ENCODE measurements around the gene RGPD3. TPM values are rescaled to one million over a fixed set of nuclear protein-coding genes. Genes with fewer than 3 reads are reported as not detected.

The RGPD3 gene
- total RNA-seq, 1 donor from 2014 or later, result not detected

DNA sequence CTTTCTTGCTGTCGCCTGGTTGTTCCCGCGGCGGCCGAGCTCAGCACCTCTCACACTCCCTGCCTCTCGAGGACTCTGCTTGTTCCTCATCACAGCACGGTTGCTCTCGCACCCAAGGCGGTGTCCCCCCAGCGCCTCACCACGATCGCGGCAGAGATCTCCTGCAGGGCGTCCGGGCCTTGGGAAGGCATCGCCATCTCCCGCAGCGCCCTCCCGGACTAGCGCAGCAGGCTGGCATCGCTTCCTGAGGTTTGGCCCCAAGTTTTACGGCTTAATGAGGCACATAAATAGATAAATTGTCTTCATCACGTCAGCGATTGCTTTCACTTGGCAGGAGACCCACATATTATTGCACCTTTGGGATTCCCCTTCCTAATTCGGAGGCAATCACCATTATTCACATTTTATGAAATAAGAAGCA, 125.4 kb downstream of the RGPD3 start:
- no peak overlapping the region for H3K4me3 ChIP-seq
- H3K9me3 ChIP-seq (replicated peaks), result peaks cover 9% of the 10 kb centered on the region
- H3K4me1 ChIP-seq, result peaks cover 4% of the 10 kb centered on the region
- no peak for DNase-seq
- intact Hi-C loops (cut with micrococcal nuclease), result no loop called here
- H3K27ac ChIP-seq (replicated peaks), result no peak overlapping the region
- TF ChIP-seq, protein P1, sequence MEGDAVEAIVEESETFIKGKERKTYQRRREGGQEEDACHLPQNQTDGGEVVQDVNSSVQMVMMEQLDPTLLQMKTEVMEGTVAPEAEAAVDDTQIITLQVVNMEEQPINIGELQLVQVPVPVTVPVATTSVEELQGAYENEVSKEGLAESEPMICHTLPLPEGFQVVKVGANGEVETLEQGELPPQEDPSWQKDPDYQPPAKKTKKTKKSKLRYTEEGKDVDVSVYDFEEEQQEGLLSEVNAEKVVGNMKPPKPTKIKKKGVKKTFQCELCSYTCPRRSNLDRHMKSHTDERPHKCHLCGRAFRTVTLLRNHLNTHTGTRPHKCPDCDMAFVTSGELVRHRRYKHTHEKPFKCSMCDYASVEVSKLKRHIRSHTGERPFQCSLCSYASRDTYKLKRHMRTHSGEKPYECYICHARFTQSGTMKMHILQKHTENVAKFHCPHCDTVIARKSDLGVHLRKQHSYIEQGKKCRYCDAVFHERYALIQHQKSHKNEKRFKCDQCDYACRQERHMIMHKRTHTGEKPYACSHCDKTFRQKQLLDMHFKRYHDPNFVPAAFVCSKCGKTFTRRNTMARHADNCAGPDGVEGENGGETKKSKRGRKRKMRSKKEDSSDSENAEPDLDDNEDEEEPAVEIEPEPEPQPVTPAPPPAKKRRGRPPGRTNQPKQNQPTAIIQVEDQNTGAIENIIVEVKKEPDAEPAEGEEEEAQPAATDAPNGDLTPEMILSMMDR (IDR thresholded peaks at IDR 0.05; ENCODE audit: borderline replicate concordance), result no peak
- no peaks in the 10 kb centered on the region for H3K36me3 ChIP-seq
- H3K27me3 ChIP-seq (ENCODE audit: low read depth), result no peaks in the 10 kb centered on the region

DNA sequence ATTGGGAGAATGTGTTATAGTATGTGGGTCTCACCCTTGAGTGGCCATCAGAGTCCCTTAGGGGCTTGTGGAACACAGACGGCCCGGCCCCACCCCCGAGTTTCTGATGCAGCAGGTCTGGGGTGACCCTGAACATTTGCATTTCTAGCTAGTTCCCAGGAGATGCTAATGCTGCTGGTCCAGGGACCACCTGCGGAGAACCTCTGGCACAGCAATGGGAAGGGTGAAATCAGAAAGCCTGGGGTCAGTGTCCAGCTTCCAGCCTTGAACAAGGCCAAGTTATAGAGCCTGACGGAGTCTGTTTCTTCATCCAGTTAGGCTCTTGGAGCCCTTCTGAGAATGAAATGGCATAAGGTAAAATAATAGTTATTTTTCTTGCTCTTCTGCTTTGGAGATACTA, 126.5 kb downstream of the RGPD3 start:
- TF ChIP-seq, protein P1 (IDR thresholded peaks at IDR 0.05; ENCODE audit: borderline replicate concordance), result no peak
- H3K27me3 ChIP-seq (ENCODE audit: low read depth), result no peaks in the 10 kb centered on the region
- peaks cover 9% of the 10 kb centered on the region for H3K9me3 ChIP-seq (replicated peaks)
- no peaks in the 10 kb centered on the region for H3K36me3 ChIP-seq
- no peak overlapping the region for H3K27ac ChIP-seq (replicated peaks)
- H3K4me3 ChIP-seq, result no peak overlapping the region
- intact Hi-C loops (cut with micrococcal nuclease), result no loop called here
- H3K4me1 ChIP-seq, result peaks cover 5% of the 10 kb centered on the region
- no peak for DNase-seq

Other genes starting within 250 kb of the RGPD3 start
- gene CD8B2, start 19.0 kb upstream of the RGPD3 start, total RNA-seq, result not detected